Keratinocyte (primary cell): ENCODE results near the gene AKAP6. TPM values are rescaled to one million over a fixed set of nuclear protein-coding genes. Genes with fewer than 3 reads are reported as not detected.

Experiments used
- DNase-seq: peaks from one replicate; pipeline ENCODE4 v3.0.0-alpha.2; 2011; ENCODE audit warnings: low read depth, missing footprints, low spot score
- FAIRE-seq: peaks from 2 replicates; lab custom pipeline; 2011; peaks lifted over from hg19 to GRCh38; lab: Jason Lieb, UNC
- H2AFZ ChIP-seq: 2 replicates; pipeline ENCODE4 v1.6.0; 2012; ENCODE audit warnings: low read length, control low read depth, inconsistent platforms; ENCODE audit not compliant: control insufficient read depth
- H3K27ac ChIP-seq: 2 replicates; pipeline ENCODE4 v1.5.1; 2011; ENCODE audit warnings: low read length; ENCODE audit not compliant: control insufficient read depth, insufficient read depth
- H3K27me3 ChIP-seq: 3 replicates; pipeline ENCODE4 v1.6.0; 2011; ENCODE audit warnings: low read length; ENCODE audit not compliant: control insufficient read depth, insufficient read depth; ENCODE audit errors: extremely low read depth
- H3K36me3 ChIP-seq, 2 experiments: 2 replicates in 1 of 2; 3 replicates in 1 of 2; pipeline ENCODE4 v1.5.1; 2011; ENCODE audit warnings: low read length in 2 of 2, mild to moderate bottlenecking in 1 of 2; ENCODE audit not compliant: control insufficient read depth in 2 of 2, insufficient read depth in 2 of 2; ENCODE audit errors: extremely low read depth in 1 of 2
- H3K4me1 ChIP-seq: 3 replicates; pipeline ENCODE4 v1.5.1; 2011; ENCODE audit warnings: low read length; ENCODE audit not compliant: control insufficient read depth, insufficient read depth; ENCODE audit errors: extremely low read depth
- H3K4me2 ChIP-seq: 3 replicates; pipeline ENCODE4 v1.6.0; 2011; ENCODE audit warnings: low read depth, low read length; ENCODE audit not compliant: control insufficient read depth, insufficient read depth; ENCODE audit errors: extremely low read depth
- H3K4me3 ChIP-seq, 3 experiments: fragments of 200-600 bp in 1 of 3; sonication (generic) in 1 of 3; 2 replicates in 2 of 3; 3 replicates in 1 of 3; pipeline ENCODE4 v1.5.1; 2011 to 2016; ENCODE audit warnings: low read length in 3 of 3, mild to moderate bottlenecking in 3 of 3, control low read depth in 2 of 3, inconsistent platforms in 1 of 3, low read depth in 1 of 3, mixed read lengths in 1 of 3, mixed run types in 1 of 3, moderate library complexity in 1 of 3; ENCODE audit not compliant: control insufficient read depth in 2 of 3, insufficient read depth in 2 of 3; ENCODE audit errors: extremely low read depth in 1 of 3
- H3K79me2 ChIP-seq: 2 replicates; pipeline ENCODE4 v1.6.0; 2012; ENCODE audit warnings: low read length; ENCODE audit not compliant: control insufficient read depth, insufficient read depth
- H3K9ac ChIP-seq: 3 replicates; pipeline ENCODE4 v1.6.0; 2011; ENCODE audit warnings: low read length; ENCODE audit not compliant: control insufficient read depth, insufficient read depth; ENCODE audit errors: extremely low read depth
- H3K9me1 ChIP-seq: 3 replicates; pipeline ENCODE4 v1.6.0; 2011; ENCODE audit warnings: low read length; ENCODE audit not compliant: control insufficient read depth, insufficient read depth; ENCODE audit errors: extremely low read depth
- H3K9me3 ChIP-seq: 2 replicates; pipeline ENCODE4 v1.5.1; 2012; ENCODE audit warnings: low read depth, low read length; ENCODE audit not compliant: control insufficient read depth
- H4K20me1 ChIP-seq: 3 replicates; pipeline ENCODE4 v1.6.0; 2011; ENCODE audit warnings: low read length; ENCODE audit not compliant: control insufficient read depth, insufficient read depth; ENCODE audit errors: extremely low read depth
- EZH2 ChIP-seq: IDR thresholded peaks from one replicate; pipeline ENCODE4 v1.6.1; 2012; ENCODE audit warnings: inconsistent platforms, mild to moderate bottlenecking, low read length, moderate library complexity
- dilution Hi-C: fragments of 300-500 bp; cut with MboI; formaldehyde crosslinking; loops from one replicate; pipeline ENCODE4 v1.7.0; 2020; ENCODE audit warnings: low sequenced_read_pairs; ENCODE audit not compliant: extremely low pct_ligation_motif_present
- polyA plus RNA-seq, 5 experiments: library from polyadenylated mRNA; depleted of rRNA in 3 of 5; stranded (reverse) in 3 of 5; stranded (forward) in 1 of 5; unstranded in 1 of 5; fragments of >200 nt; gene quantifications; 1 replicate in 1 of 5; 2 replicates in 3 of 5; 3 replicates in 1 of 5; pipeline versions ENCODE4 v1.2.1 to v1.2.3, GENCODE V29; 2011 to 2012; ENCODE audit warnings: missing spikeins in 2 of 5, low read depth in 1 of 5, low replicate concordance in 1 of 5
- TF ChIP-seq, protein P1 (sequence below), 3 experiments: IDR thresholded peaks in 1 of 3; conservative IDR thresholded peaks in 1 of 3; optimal IDR thresholded peaks in 1 of 3; 2 replicates in 2 of 3; 3 replicates in 1 of 3; pipeline versions ENCODE3 to v1.5.1; 2011; ENCODE audit warnings: low read length in 3 of 3, mild to moderate bottlenecking in 3 of 3, moderate library complexity in 2 of 3, control low read depth in 1 of 3, inconsistent platforms in 1 of 3; ENCODE audit not compliant: insufficient read depth in 2 of 3; ENCODE audit errors: extremely low read depth in 1 of 3

Gene AKAP6
- polyA plus RNA-seq, 1 donor (not counting 4 experiments of a cell fraction or from before 2014, with no cell fraction given): 2.0 TPM

DNA sequence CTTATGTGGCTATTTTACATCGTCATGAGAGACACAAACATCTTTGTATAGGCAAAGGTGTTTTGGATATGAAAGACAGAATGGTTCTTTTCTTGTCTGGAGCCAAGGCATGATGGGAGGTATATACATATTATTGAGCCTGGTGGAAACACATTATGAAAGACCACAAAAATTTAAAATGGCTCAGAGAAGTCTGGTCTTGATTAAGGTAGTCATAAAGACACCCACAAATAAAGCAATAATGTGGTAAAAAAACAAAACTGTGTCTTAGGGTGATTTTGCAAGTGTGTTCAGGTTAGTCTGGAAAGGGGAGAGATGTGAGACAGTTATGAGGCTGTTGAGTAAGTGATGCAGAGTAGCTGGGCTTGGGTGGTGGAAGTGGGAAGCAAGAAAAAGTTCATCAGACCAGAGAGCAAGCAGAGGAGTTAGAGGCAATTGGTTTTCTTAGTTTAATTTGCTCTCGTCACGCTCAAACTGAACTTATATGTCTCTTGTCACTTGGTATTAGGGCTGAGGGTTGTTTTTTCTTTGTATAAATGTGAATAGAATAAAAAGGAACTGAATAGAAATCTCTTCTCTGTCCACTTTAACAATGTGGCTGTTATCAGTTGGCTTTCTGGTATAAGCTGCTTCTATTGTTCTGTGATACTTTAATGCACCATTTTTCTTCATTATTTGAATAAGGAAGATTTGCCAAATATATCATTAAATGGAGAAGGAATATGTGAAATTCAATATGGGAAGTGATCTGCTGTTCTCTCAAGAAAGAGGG lies 115.0 kb downstream of the AKAP6 start:
- Histone ChIP-seq H2AFZ (no peak overlapping the region), H3K27ac (no peak overlapping the region), H3K4me2 (no peak overlapping the region), H4K20me1 (no peaks in the 10 kb centered on the region), H3K9ac (no peak overlapping the region), H3K4me1 (no peaks in the 10 kb centered on the region), H3K4me3 (no peak overlapping the region), H3K9me1 (no peaks in the 10 kb centered on the region), H3K9me3 (no peaks in the 10 kb centered on the region), H3K27me3 (no peaks in the 10 kb centered on the region), H3K36me3 (no peaks in the 10 kb centered on the region), H3K79me2 (no peaks in the 10 kb centered on the region)
- dilution Hi-C loops: no loop called here
- FAIRE-seq (no peak), DNase-seq (no peak)
- TF ChIP-seq, protein P1, sequence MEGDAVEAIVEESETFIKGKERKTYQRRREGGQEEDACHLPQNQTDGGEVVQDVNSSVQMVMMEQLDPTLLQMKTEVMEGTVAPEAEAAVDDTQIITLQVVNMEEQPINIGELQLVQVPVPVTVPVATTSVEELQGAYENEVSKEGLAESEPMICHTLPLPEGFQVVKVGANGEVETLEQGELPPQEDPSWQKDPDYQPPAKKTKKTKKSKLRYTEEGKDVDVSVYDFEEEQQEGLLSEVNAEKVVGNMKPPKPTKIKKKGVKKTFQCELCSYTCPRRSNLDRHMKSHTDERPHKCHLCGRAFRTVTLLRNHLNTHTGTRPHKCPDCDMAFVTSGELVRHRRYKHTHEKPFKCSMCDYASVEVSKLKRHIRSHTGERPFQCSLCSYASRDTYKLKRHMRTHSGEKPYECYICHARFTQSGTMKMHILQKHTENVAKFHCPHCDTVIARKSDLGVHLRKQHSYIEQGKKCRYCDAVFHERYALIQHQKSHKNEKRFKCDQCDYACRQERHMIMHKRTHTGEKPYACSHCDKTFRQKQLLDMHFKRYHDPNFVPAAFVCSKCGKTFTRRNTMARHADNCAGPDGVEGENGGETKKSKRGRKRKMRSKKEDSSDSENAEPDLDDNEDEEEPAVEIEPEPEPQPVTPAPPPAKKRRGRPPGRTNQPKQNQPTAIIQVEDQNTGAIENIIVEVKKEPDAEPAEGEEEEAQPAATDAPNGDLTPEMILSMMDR (optimal IDR thresholded peaks at IDR 0.05 in 1 of 3, IDR thresholded peaks at IDR 0.05 in 1 of 3, conservative IDR thresholded peaks at IDR 0.05 in 1 of 3; ENCODE audit: extremely low read depth in 1 of 3, insufficient read depth in 2 of 3, low read length in 3 of 3): no peak
- TF ChIP-seq EZH2: no peak

DNA sequence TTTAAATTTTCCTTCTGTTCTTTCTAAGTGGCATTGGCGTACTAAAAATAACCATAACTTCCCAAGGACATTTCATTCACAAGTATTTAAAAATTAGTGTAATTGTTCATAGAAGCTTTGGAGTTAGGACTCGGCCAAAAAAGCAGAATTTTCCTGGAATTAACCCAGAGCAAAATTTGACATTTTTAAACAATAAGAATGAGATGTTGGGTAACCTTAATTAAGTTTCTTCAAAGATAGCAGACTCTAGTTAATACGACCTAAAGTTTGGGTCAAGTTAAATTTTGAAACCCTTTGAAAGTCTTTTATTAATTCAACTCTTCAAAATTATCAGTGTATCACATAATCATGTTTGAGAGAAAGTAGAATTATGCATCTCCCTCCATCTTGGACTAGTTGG lies 118.3 kb downstream of the AKAP6 start:
- dilution Hi-C loops: no loop called here
- Histone ChIP-seq H3K27ac (no peak overlapping the region), H3K4me1 (no peaks in the 10 kb centered on the region), H3K79me2 (no peaks in the 10 kb centered on the region), H3K4me2 (no peak overlapping the region), H3K36me3 (no peaks in the 10 kb centered on the region), H3K4me3 (no peak overlapping the region), H3K9me3 (no peaks in the 10 kb centered on the region), H4K20me1 (no peaks in the 10 kb centered on the region), H3K9me1 (no peaks in the 10 kb centered on the region), H3K9ac (no peak overlapping the region), H2AFZ (no peak overlapping the region), H3K27me3 (no peaks in the 10 kb centered on the region)
- no peak for FAIRE-seq
- no peak for DNase-seq
- TF ChIP-seq, protein P1 (optimal IDR thresholded peaks at IDR 0.05 in 1 of 3, IDR thresholded peaks at IDR 0.05 in 1 of 3, conservative IDR thresholded peaks at IDR 0.05 in 1 of 3; ENCODE audit: extremely low read depth in 1 of 3, insufficient read depth in 2 of 3, low read length in 3 of 3): no peak
- TF ChIP-seq EZH2: no peak
